Common myeloid progenitor, CD34-positive (primary cell): ENCODE results near the gene B4GALNT1.

ENCODE experiments used
- CTCF ChIA-PET: fragments of 350-600 bp; sonication (Branson Sonifier 250); formaldehyde crosslinking; loops from one replicate; lab custom pipeline; 2021; ENCODE audit warnings: antibody characterized with exemption; lab: Charles Lee
- POLR2A ChIA-PET: fragments of 350-600 bp; sonication (Branson Sonifier 250); formaldehyde crosslinking; loops from one replicate; lab custom pipeline; 2021; ENCODE audit warnings: antibody characterized with exemption; lab: Charles Lee
- DNase-seq, 3 donors: peaks; one replicate each; pipeline versions ENCODE4 v3.0.0 to v3.0.0-alpha.2; 2013
- H3K27ac ChIP-seq, 2 experiments: 1 replicate in 1 of 2; 2 replicates in 1 of 2; pipeline ENCODE4 v1.7.0; 2013; ENCODE audit warnings: inconsistent platforms in 2 of 2, low read length in 2 of 2, mild to moderate bottlenecking in 2 of 2, low read depth in 1 of 2, moderate library complexity in 1 of 2; ENCODE audit not compliant: severe bottlenecking in 2 of 2, insufficient read depth in 1 of 2, poor library complexity in 1 of 2
- H3K27me3 ChIP-seq, 5 experiments: replicated peaks in 2 of 5; 1 replicate in 3 of 5; 2 replicates in 2 of 5; pipeline versions ENCODE4 v1.6.1 to v1.7.0; 2013; ENCODE audit warnings: low read length in 4 of 5, mild to moderate bottlenecking in 2 of 5, moderate library complexity in 2 of 5, inconsistent platforms in 1 of 5; ENCODE audit not compliant: insufficient read depth in 5 of 5, control insufficient read depth in 4 of 5
- H3K36me3 ChIP-seq, 4 experiments: 1 replicate in 2 of 4; 2 replicates in 2 of 4; pipeline versions ENCODE4 v1.6.1 to v1.7.0; 2013; ENCODE audit warnings: low read length in 3 of 4, control low read depth in 1 of 4, mild to moderate bottlenecking in 1 of 4; ENCODE audit not compliant: control insufficient read depth in 4 of 4, insufficient read depth in 4 of 4
- H3K4me1 ChIP-seq, 4 experiments: 1 replicate in 3 of 4; 2 replicates in 1 of 4; pipeline versions ENCODE4 v1.6.1 to v1.7.1; 2013; ENCODE audit warnings: low read length in 3 of 4, mild to moderate bottlenecking in 3 of 4, control low read depth in 1 of 4, inconsistent platforms in 1 of 4, moderate library complexity in 1 of 4; ENCODE audit not compliant: control insufficient read depth in 4 of 4, insufficient read depth in 4 of 4; ENCODE audit errors: control extremely low read depth in 1 of 4
- H3K4me3 ChIP-seq, 7 experiments: 1 replicate in 4 of 7; 2 replicates in 3 of 7; pipeline versions ENCODE4 v1.5.1 to v1.7.0; 2013; ENCODE audit warnings: mild to moderate bottlenecking in 7 of 7, low read length in 6 of 7, moderate library complexity in 6 of 7, inconsistent platforms in 2 of 7, low read depth in 2 of 7, control low read depth in 1 of 7; ENCODE audit not compliant: insufficient read depth in 4 of 7, control insufficient read depth in 1 of 7; ENCODE audit errors: extremely low read depth in 1 of 7
- H3K9me3 ChIP-seq, 5 experiments: 1 replicate in 4 of 5; 2 replicates in 1 of 5; pipeline versions ENCODE4 v1.6.1 to v1.7.1; 2013; ENCODE audit warnings: low read length in 4 of 5, mild to moderate bottlenecking in 2 of 5, inconsistent platforms in 1 of 5, low read depth in 1 of 5, moderate library complexity in 1 of 5; ENCODE audit not compliant: control insufficient read depth in 4 of 5, insufficient read depth in 2 of 5; ENCODE audit errors: control extremely low read depth in 1 of 5
- WGBS: methylation state at CpG from one replicate; pipeline ENCODE4 v1.1.5; 2013; ENCODE audit not compliant: insufficient coverage; 5-methylcytosine and 5-hydroxymethylcytosine counted together

The B4GALNT1 gene

DNA sequence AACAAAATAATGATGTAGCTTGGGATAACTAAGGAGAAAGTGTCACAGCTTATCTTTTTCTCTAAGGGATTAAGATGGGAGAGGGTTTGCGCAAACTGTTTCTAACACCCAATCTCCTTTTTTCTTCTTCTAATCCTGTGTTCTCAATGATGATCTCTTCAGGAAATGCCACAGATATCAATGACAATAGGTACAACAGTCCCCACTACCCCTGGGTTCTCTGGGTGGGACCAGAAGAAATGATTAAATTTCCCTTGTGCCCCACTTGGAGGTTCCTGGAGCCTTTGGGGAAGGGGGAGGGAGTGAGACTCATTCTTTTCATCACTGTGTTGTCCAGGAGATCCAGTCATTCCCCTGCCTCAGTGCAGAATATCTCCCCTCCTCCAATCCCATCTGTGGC is 50.6 kb downstream of the B4GALNT1 start:
- Histone ChIP-seq H3K4me1 (no peaks in the 10 kb centered on the region), H3K27me3 (peaks cover 0 to 27% (median 4%) of the 10 kb centered on the region in 5 experiments), H3K36me3 (peaks cover 0 to 6% (median 2%) of the 10 kb centered on the region in 4 experiments), H3K4me3 (no peak overlapping the region), H3K27ac (no peak overlapping the region), H3K9me3 (no peaks in the 10 kb centered on the region)
- DNase-seq: no peak
- 100% methylated on average over 1 of the region's 1 CpG for WGBS
- ChIA-PET POLR2A (no interaction called here), CTCF (interaction anchor here (0.7 to 7.7 kb wide), 17 partner anchors 10 to 187 kb away, joined by 3 to 121 read pairs (median 10); no protein-coding TSS in a partner anchor)

DNA sequence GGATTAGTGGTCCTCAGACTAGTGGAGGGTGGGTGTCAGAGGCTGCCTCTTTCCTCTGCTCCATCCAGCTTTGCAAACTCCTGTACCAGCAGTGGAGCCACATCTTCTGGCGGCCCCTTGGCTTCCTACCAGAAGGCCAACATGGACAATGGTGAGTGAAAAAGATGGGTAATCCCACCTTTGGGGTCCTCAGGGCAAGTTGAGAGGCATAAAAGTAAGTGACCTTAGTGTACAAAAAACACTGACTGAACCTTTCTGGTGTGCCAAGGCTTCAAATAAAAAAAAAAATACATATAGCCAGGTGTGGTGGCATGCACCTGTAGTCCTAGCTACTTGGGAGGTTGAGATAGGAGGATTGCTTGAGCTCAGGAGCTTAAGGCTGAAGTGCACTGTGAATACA is 51.2 kb downstream of the B4GALNT1 start:
- Histone ChIP-seq H3K27me3 (peaks cover 0 to 24% (median 0%) of the 10 kb centered on the region in 5 experiments), H3K27ac (no peak overlapping the region), H3K4me1 (no peaks in the 10 kb centered on the region), H3K36me3 (peaks cover 0 to 6% (median 2%) of the 10 kb centered on the region in 4 experiments), H3K9me3 (no peaks in the 10 kb centered on the region), H3K4me3 (no peak overlapping the region)
- ChIA-PET POLR2A (no interaction called here), CTCF (interaction anchor here (0.7 to 7.7 kb wide), 17 partner anchors 10 to 160 kb away, joined by 3 to 121 read pairs (median 7); no protein-coding TSS in a partner anchor)
- WGBS: no CpG with 5 or more reads among the region's 1 CpG
- DNase-seq: no peak

DNA sequence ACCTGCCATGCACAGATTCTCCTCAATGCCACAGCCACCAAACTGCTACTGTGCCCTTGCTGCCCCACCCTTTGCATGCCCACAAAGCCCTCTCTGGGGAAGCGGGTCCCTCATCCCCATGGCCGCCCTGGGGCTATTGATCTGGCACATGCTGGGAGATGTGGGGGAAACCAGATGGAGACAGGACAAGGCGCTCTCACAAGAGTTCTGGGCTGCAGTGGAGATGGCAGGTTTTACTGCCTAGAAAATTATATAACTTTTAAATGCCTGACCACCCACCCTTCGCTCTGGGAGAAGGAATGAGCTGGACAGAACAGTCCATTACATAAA is 52.6 kb downstream of the B4GALNT1 start:
- H3K4me3 ChIP-seq: no peak overlapping the region
- H3K4me1 ChIP-seq: no peaks in the 10 kb centered on the region
- no peak overlapping the region for H3K27ac ChIP-seq
- no peak for DNase-seq
- H3K27me3 ChIP-seq: peaks cover 0 to 26% (median 0%) of the 10 kb centered on the region in 5 experiments
- peaks cover 0 to 17% (median 4%) of the 10 kb centered on the region in 4 experiments for H3K36me3 ChIP-seq
- WGBS: 90% methylated on average over 2 of the region's 4 CpGs
- POLR2A ChIA-PET: no interaction called here
- CTCF ChIA-PET: interaction anchor here (0.9 to 7.7 kb wide), 12 partner anchors 10 to 146 kb away, joined by 3 to 121 read pairs (median 4); no protein-coding TSS in a partner anchor
- H3K9me3 ChIP-seq: no peaks in the 10 kb centered on the region

DNA sequence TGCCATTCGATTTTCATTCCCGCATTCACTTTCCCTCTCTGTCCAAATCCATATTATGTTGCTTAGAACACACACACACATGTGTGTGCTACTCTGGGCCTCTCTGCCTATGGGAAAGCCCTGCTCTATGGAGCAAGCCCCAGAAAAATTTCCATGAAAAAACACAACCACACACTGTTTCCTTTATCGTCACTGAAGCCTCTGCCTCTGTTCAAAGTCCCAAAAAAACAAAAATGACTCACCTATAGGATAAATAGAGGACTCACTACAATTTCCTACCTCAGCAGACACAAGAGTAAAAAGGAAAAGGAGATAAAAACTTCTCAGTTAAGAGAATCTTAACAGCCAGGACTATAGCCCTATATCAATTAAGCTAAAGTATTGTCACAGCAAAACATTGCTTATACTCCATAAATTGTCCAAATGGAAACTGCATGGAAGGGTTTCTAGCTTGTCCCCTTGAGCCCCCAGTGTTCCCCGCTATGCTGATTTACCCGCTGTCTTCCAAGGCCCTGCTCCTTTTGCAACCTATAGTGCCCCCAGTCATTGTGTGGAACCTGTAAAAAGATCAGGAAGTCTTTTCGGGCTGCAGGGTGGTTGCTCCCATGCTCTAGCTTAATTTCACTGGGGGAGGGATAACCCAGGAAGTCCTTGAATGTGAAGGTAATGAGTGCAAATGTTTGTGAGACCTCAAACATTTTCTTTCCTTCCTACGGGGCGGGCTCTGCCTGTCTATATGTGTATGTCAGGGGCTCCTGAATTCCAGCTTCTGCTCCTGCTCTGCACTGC is 53.1 kb downstream of the B4GALNT1 start:
- ChIA-PET CTCF (interaction anchor here (0.6 to 7.7 kb wide), 9 partner anchors 10 to 62 kb away, joined by 3 to 121 read pairs (median 4); no protein-coding TSS in a partner anchor), POLR2A (no interaction called here)
- H3K27ac ChIP-seq: no peak overlapping the region
- 98% methylated on average over 4 of the region's 8 CpGs for WGBS
- H3K27me3 ChIP-seq: peaks cover 0 to 23% (median 0%) of the 10 kb centered on the region in 5 experiments
- H3K9me3 ChIP-seq: no peaks in the 10 kb centered on the region
- no peaks in the 10 kb centered on the region for H3K4me1 ChIP-seq
- H3K36me3 ChIP-seq: peaks cover 0 to 18% (median 7%) of the 10 kb centered on the region in 4 experiments
- DNase-seq: no peak
- no peak overlapping the region for H3K4me3 ChIP-seq

DNA sequence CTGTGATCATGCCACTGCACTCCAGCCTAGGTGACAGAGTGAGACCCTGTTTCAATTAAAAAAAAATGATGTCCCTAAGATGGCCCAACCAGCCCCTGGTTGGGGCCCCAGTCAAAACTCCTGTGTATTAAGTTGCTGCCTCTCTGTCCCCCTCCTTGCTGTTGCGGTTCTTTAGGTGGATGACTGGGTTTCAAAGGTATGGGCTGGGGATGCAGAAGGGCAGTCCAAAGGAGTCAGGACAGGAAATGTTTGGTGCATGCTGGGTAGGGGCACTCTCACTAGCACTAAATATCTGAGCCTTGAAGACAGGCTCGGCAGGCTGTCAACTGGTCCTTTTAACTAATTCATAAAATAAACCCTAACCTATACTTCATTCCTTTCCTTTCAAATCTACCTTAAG is 54.0 kb downstream of the B4GALNT1 start:
- ChIA-PET CTCF (interaction anchor here (1.0 to 7.7 kb wide), 2 partner anchors 13 to 44 kb away, joined by 4 to 121 read pairs; no protein-coding TSS in a partner anchor), POLR2A (no interaction called here)
- H3K27ac ChIP-seq: no peak overlapping the region
- H3K9me3 ChIP-seq: no peaks in the 10 kb centered on the region
- no peak for DNase-seq
- 89% methylated on average over 2 of the region's 2 CpGs for WGBS
- H3K27me3 ChIP-seq: peaks cover 0 to 17% (median 0%) of the 10 kb centered on the region in 5 experiments
- H3K36me3 ChIP-seq: peaks cover 0 to 18% (median 7%) of the 10 kb centered on the region in 4 experiments
- no peak overlapping the region for H3K4me3 ChIP-seq
- no peaks in the 10 kb centered on the region for H3K4me1 ChIP-seq

DNA sequence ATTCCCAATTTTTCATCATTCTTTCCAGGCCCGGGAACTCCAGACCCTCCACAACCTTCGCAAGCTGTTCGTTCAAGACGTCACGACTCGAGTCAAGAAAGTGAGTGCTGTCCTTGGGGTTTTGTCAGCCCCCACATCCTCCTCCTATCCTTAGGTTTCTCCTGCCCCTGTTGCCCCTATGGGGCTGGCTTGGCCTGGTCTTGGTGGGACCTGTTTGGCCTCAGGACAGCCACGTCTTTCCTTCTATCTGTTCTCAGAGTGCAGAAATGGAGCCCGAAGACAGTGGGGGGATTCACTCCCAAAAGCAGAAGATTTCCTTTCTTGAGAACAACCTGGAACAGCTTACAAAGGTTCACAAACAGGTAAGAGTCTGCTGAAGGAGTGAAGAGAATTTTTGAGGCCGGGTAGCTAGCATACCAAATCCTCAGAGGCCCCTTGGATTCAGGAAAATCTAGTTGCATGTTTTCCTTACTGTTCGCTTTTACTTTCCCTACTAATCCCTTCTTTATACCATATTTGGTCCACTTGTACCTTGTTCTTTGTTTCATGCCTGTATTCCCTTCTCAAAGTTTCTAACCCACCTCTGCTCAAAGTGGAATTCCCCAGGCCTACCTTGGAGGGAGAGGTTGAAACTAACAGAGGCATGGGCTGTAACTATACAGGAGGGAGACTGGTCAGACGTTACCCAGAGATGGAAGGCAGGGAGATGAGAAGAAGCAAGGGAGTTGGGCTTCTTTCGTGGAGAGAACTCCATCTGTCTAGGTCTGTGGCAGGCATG is 54.8 kb downstream of the B4GALNT1 start:
- H3K4me1 ChIP-seq: no peaks in the 10 kb centered on the region
- no peak overlapping the region for H3K4me3 ChIP-seq
- ChIA-PET CTCF (interaction anchor here (1.0 kb wide), 1 partner anchor 43 kb away, joined by 3 read pairs; no protein-coding TSS in a partner anchor), POLR2A (interaction anchor here (0.6 kb wide), 1 partner anchor 25 kb away, joined by 6 read pairs; no protein-coding TSS in a partner anchor)
- no peak for DNase-seq
- WGBS: 95% methylated on average over 10 of the region's 12 CpGs
- H3K9me3 ChIP-seq: no peaks in the 10 kb centered on the region
- peaks cover 0 to 18% (median 7%) of the 10 kb centered on the region in 4 experiments for H3K36me3 ChIP-seq
- peaks cover 0 to 13% (median 0%) of the 10 kb centered on the region in 5 experiments for H3K27me3 ChIP-seq
- no peak overlapping the region for H3K27ac ChIP-seq
